NCI-H510A treated with DMSO at 0.1 percent for 48 hours (cell line): Measurements from ENCODE around the gene RRAS.

Experiments used
- DNase-seq: peaks from one replicate; lab custom pipeline; 2025; lab: John Stamatoyannopoulos, UW

RRAS gene

GRCh38 chr19:49594993-49595818 lies 44.7 kb downstream of the RRAS start:
- no peak for DNase-seq

GRCh38 chr19:49594157-49594992 lies 45.6 kb downstream of the RRAS start:
- no peak for DNase-seq

- peak; percentile 86 for DNase-seq
These were observed 46.5 kb downstream of the RRAS start for GRCh38 chr19:49593233-49594113.

GRCh38 chr19:49592486-49593232 lies 47.3 kb downstream of the RRAS start:
- no peak for DNase-seq

- peak; percentile 48 for DNase-seq
These were observed 48.0 kb downstream of the RRAS start for GRCh38 chr19:49591731-49592485.

- DNase-seq = peak; percentile 72
These were observed 48.8 kb downstream of the RRAS start, which contains the start of gene PRR12 for GRCh38 chr19:49590971-49591730. PRR12 (plus strand) TSS chr19:49591182; CDS start chr19:49591655, 473 bp downstream.

GRCh38 chr19:49590071-49590970 lies 49.6 kb downstream of the RRAS start:
- peak; percentile 98 for DNase-seq

- no peak for DNase-seq
These were observed 50.4 kb downstream of the RRAS start for GRCh38 chr19:49589502-49589905.

GRCh38 chr19:49588365-49589122 lies 51.4 kb downstream of the RRAS start:
- no peak for DNase-seq

- DNase-seq = no peak
These were observed 52.7 kb downstream of the RRAS start for GRCh38 chr19:49587227-49587626.
